MM.1S (cell line): ENCODE data around the gene TP63.

Source experiments
- DNase-seq: peaks from one replicate; pipeline ENCODE4 v3.0.0-alpha.2; 2015
- H2AFZ ChIP-seq: fragments of 300-600 bp; sonication (generic); 2 replicates; pipeline ENCODE4 v1.6.0; 2016; ENCODE audit warnings: antibody characterized with exemption, low read length
- H3F3A ChIP-seq: fragments of 300-600 bp; sonication (generic); 2 replicates; pipeline ENCODE4 v1.6.1; 2016; ENCODE audit warnings: mild to moderate bottlenecking, antibody characterized with exemption, low read length, moderate library complexity, mixed read lengths; ENCODE audit not compliant: insufficient read depth
- H3K27ac ChIP-seq: fragments of 300-600 bp; sonication (generic); 2 replicates; pipeline ENCODE4 v1.5.1; 2016; ENCODE audit warnings: mild to moderate bottlenecking, low read length
- H3K27me3 ChIP-seq: fragments of 300-600 bp; sonication (generic); replicated peaks from 2 replicates; pipeline ENCODE4 v1.6.0; 2016; ENCODE audit warnings: low read length; ENCODE audit not compliant: insufficient read depth
- H3K36me3 ChIP-seq: fragments of 300-600 bp; sonication (generic); replicated peaks from 2 replicates; pipeline ENCODE4 v1.6.1; 2016; ENCODE audit warnings: mild to moderate bottlenecking, low read length, mixed read lengths; ENCODE audit not compliant: insufficient read depth
- H3K4me1 ChIP-seq: fragments of 300-600 bp; sonication (generic); 2 replicates; pipeline ENCODE4 v1.6.1; 2016; ENCODE audit warnings: low read length, mixed read lengths
- H3K4me2 ChIP-seq: fragments of 300-600 bp; sonication (generic); 2 replicates; pipeline ENCODE4 v1.6.0; 2016; ENCODE audit warnings: low read depth, low read length
- H3K4me3 ChIP-seq: fragments of 300-600 bp; sonication (generic); 2 replicates; pipeline ENCODE4 v1.5.1; 2016; ENCODE audit warnings: low read length, mixed read lengths
- H3K79me2 ChIP-seq: fragments of 300-600 bp; sonication (generic); 2 replicates; pipeline ENCODE4 v1.6.1; 2016; ENCODE audit warnings: mixed run types, low read length, mixed read lengths
- H3K9ac ChIP-seq: fragments of 300-600 bp; sonication (generic); 2 replicates; pipeline ENCODE4 v1.6.1; 2016; ENCODE audit warnings: low read length, mixed read lengths
- H3K9me2 ChIP-seq: fragments of 300-600 bp; sonication (generic); replicated peaks from 2 replicates; pipeline ENCODE4 v1.6.1; 2016; ENCODE audit warnings: mild to moderate bottlenecking, low read length, mixed read lengths; ENCODE audit not compliant: insufficient read depth
- H3K9me3 ChIP-seq: fragments of 300-600 bp; sonication (generic); replicated peaks from 2 replicates; pipeline ENCODE4 v1.6.1; 2016; ENCODE audit warnings: mild to moderate bottlenecking, low read length, mixed read lengths; ENCODE audit not compliant: insufficient read depth
- H4K20me1 ChIP-seq: fragments of 300-600 bp; sonication (generic); 2 replicates; pipeline ENCODE4 v1.6.1; 2016; ENCODE audit warnings: mild to moderate bottlenecking, low read length, moderate library complexity, mixed read lengths; ENCODE audit not compliant: insufficient read depth
- CTCF ChIP-seq: fragments of 300-600 bp; sonication (generic); IDR thresholded peaks from 2 replicates; pipeline ENCODE4 v1.5.1; 2016; ENCODE audit warnings: antibody characterized with exemption, low read length, mixed read lengths
- EZH2 ChIP-seq: fragments of 300-600 bp; sonication (generic); optimal IDR thresholded peaks from 2 replicates; pipeline ENCODE3; 2017; ENCODE audit warnings: low read depth, mild to moderate bottlenecking, antibody characterized with exemption, low read length, mixed read lengths
- EZH2phosphoT487 ChIP-seq: fragments of 300-600 bp; sonication (generic); IDR thresholded peaks from 2 replicates; pipeline ENCODE4 v1.6.1; 2018; ENCODE audit warnings: antibody characterized with exemption, low read length

The TP63 gene

GRCh38 chr3:189646853-189647542 lies 15.8 kb downstream of the TP63 start:
- Histone ChIP-seq H3K4me1 (no peaks in the 10 kb centered on the region), H4K20me1 (no peaks in the 10 kb centered on the region), H3K9me3 (no peaks in the 10 kb centered on the region), H2AFZ (no peak overlapping the region), H3K4me2 (no peak overlapping the region), H3K36me3 (no peaks in the 10 kb centered on the region), H3K27me3 (no peaks in the 10 kb centered on the region), H3K9ac (no peak overlapping the region), H3K79me2 (no peaks in the 10 kb centered on the region), H3K27ac (no peak overlapping the region), H3F3A (no peaks in the 10 kb centered on the region), H3K4me3 (no peak overlapping the region), H3K9me2 (no peaks in the 10 kb centered on the region)
- TF ChIP-seq EZH2, result no peak
- no peak for TF ChIP-seq EZH2phosphoT487
- no peak for TF ChIP-seq CTCF
- no peak for DNase-seq

- no peaks in the 10 kb centered on the region for H3K79me2 ChIP-seq
- no peak overlapping the region for H3K27ac ChIP-seq
- no peaks in the 10 kb centered on the region for H3K9me3 ChIP-seq
- no peaks in the 10 kb centered on the region for H3K27me3 ChIP-seq
- H3K4me2 ChIP-seq, result no peak overlapping the region
- no peaks in the 10 kb centered on the region for H3K36me3 ChIP-seq
- H3K9me2 ChIP-seq, result no peaks in the 10 kb centered on the region
- DNase-seq, result no peak
- no peaks in the 10 kb centered on the region for H3K4me1 ChIP-seq
- H3F3A ChIP-seq, result no peaks in the 10 kb centered on the region
- H3K4me3 ChIP-seq, result no peak overlapping the region
- H4K20me1 ChIP-seq, result no peaks in the 10 kb centered on the region
- no peak overlapping the region for H3K9ac ChIP-seq
- TF ChIP-seq CTCF (peak; percentile 25), EZH2 (no peak)
- no peak overlapping the region for H2AFZ ChIP-seq
These were observed 20.9 kb downstream of the TP63 start for GRCh38 chr3:189652042-189652441.

- Histone ChIP-seq H3K9me2 (no peaks in the 10 kb centered on the region), H3K27me3 (no peaks in the 10 kb centered on the region), H3K4me3 (no peak overlapping the region), H3K79me2 (no peaks in the 10 kb centered on the region), H3K27ac (no peak overlapping the region), H3F3A (no peaks in the 10 kb centered on the region), H2AFZ (no peak overlapping the region), H3K9ac (no peak overlapping the region), H3K4me2 (no peak overlapping the region), H3K4me1 (no peaks in the 10 kb centered on the region), H3K36me3 (no peaks in the 10 kb centered on the region), H3K9me3 (no peaks in the 10 kb centered on the region), H4K20me1 (no peaks in the 10 kb centered on the region)
- TF ChIP-seq CTCF (no peak), EZH2phosphoT487 (no peak), EZH2 (no peak)
- no peak for DNase-seq
These were observed 24.4 kb downstream of the TP63 start for GRCh38 chr3:189655617-189656016.
